HG02588 (cell line): ENCODE results near the gene ZNF556.
"Not testable (repeated sequence)": the region's sequence is repeated elsewhere in the genome, so short reads cannot be mapped to it uniquely, and the experiment has no call there.

Experiments
- ATAC-seq: cut with Tn5 transposase; IDR thresholded peaks from one replicate; pipeline ENCODE4 v1.9.1; 2021; ENCODE audit warnings: mild to moderate bottlenecking, moderate library complexity; ENCODE audit not compliant: unreplicated experiment

The ZNF556 gene

DNA sequence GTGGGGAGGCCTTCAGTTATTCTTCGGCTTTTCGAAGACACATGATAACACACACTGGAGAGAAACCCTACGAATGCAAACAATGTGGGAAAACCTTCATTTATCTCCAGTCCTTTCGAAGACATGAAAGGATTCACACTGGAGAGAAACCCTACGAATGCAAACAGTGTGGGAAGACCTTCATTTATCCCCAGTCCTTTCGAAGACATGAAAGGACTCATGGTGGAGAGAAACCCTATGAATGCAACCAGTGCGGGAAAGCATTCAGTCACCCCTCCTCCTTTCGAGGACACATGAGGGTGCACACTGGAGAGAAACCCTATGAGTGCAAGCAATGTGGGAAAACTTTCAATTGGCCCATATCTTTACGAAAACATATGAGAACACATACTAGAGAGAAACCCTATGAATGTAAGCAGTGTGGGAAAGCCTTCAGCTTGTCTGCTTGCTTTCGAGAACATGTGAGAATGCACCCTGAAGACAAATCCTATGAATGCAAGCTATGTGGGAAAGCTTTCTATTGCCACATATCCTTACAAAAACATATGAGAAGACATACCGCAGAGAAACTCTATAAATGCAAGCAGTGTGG lies 14.0 kb upstream of the ZNF556 start:
- no peak for ATAC-seq

DNA sequence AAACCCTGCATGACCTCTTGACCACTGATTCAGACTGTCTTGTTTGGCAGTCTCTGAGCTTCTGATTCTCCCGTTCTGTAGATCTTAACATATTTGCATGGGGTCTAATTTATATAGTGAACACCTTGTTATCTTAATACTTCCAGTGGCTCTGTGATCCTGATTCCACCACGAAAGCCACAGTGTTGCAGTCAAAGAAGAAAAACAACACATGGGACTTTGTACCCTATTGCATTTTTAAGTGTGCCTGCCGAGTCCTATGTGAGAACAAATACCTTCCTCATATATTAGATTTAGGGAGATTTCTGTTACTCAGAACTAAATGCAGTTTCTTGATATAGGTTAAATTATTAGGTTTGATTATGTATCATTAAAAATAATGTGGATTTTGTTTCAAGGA lies 12.3 kb upstream of the ZNF556 start:
- ATAC-seq: no peak

- ATAC-seq: no peak
Observed at GRCh38 chr19:2856457-2857050, 10.6 kb upstream of the ZNF556 start.

DNA sequence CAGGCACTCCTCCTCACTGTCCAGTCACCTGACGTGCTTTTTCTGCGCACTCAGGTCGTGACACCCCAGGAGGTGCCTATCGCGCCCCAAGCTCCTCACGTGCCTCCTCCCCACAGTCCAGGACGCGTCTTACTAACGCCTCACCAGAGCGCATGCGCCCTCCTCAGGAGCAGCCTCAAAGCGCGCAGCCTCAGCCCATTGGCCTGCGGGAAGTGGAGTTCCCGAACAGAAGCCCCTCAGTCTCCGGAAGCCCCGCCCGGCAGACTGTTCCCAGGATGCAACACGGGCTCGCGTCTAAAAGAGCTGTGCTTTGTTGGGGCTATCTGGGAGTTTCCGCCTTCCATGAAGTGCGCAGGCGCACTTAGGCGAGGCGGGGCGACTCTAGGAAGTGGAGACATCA lies 8.3 kb upstream of the ZNF556 start:
- ATAC-seq: no peak

DNA sequence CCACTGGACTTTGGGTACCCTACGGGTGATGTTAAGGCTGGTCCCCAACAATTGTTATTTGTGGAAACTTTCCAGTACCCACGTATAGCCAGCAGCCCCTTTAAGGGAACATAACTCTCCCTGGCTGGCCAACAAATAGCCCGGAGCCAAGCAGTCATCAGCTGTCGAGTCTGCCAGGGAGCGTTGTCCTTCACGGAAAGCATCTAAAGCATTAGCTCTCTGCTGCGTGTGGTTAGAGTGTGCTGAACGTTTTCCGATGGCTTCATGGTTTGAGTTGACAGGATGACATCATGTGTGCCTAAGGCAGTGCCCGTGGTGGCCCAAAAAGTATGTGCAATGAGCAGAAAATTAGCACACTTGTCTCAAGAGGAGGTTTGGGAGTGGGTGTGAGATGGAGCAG lies 3.3 kb upstream of the ZNF556 start:
- ATAC-seq: no peak

DNA sequence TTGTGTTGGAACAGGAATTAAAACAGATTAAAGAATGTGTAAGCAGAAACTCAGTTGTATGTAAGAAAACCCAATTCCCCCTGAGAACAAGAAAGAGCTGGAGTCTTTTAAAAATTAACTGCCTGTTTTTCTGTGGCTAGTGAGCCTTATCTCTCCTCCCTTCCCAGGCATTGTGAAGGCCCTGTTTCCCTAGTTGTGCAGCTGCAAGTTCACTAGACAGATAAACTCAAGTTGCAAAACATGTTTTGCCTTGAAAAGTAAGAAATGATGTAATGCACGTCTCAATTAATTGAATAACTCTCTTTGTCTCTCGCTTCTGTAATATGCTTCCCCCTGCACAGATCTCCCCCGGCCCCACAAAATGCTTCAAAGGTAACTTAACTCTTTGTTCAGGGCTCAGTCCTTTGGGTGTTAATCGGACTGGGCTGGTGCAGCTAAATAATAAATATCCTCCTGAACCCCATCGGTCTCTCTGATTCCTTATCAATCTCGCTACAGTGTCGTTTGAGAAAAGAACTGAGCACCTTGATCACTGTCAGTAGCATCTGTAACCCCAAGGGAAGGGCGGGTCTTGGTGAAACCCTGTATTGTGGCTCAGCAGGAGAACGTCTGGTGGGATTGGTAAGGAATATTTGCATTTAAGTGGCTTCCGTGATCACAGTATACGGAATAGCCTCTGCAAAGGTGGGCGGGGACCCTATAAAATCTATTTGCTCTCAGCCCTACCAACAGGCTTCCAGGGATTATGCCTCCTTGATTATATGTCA lies 1.6 kb upstream of the ZNF556 start:
- no peak for ATAC-seq

DNA sequence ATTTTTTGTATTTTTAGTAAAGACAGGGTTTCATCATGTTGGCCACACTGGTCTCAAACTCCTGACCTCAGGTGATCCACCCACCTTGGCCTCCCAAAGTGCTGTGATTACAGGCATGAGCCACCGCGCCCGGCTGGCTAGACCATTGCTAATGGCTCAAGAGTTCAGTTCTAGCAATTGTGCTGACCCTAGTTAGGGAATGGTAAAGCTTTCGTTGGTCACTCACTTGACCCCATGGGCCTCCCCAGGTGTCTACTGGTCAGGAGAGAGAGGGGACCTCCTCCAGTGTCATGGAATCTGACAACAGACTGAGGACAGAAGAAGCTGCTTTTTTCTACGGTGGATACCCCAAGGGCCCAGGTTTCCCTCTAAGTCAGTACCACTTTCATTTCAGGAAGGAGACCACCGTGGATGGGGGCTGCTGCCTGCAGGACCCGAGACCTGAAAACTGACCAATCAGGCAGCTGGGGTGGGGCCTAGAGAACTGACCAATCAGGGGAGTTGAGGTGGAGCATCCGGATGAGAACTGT lies 575 bp upstream of the ZNF556 start:
- ATAC-seq: no peak

- no peak for ATAC-seq
Observed at GRCh38 chr19:2869618-2870017, 2.5 kb downstream of the ZNF556 start.

DNA sequence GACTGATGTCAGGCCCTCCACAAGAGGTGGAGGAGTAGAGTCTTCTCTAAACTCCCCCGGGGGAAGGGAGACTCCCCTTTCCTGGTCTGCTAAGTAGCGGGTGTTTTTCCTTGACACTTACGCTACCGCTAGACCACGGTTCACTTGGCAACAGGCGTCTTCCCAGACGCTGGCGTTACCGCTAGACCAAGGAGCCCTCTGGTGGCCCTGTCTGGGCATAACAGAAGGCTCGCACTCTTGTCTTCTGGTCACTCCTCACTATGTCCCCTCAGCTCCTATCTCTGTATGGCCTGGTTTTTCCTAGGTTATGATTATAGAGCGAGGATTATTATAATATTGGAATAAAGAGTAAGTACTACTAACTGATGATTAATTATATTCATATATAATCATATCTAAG lies 5.0 kb downstream of the ZNF556 start:
- not testable (repeated sequence) for ATAC-seq

DNA sequence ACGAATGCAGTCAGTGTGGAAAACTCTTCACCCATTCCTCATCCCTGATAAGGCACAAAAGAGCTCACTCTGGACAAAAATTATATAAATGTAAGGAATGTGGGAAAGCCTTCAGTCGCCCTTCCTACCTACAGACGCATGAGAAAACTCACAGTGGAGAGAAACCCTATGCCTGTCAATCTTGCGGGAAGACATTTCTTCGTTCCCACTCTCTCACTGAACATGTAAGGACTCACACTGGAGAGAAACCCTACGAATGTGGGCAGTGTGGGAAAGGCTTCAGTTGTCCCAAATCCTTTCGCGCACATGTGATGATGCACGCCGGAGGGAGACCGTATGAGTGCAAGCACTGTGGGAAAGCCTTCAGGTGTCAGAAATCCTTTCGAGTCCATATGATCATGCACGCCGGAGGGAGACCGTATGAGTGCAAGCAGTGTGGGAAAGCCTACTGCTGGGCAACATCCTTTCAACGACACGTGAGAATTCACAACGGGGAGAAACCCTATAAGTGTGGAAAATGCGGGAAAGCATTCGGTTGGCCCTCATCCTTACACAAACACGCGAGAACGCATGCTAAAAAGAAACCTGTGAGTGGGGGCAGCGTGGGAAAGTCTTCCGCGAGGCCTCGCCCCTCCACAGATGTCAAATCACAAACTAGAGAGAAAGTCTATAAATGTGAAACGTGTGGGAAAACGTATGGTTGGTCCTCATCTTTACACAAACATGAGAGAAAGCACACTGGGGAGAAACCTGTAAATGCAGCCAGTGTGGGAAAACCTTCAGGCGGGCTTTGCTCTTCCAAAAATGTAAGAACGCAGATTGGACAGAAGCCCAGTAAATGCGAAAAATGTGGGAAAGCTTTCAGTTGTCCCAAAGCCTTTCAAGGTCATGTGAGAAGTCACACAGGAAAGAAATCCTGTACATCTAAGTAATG lies 10.5 kb downstream of the ZNF556 start:
- no peak for ATAC-seq

DNA sequence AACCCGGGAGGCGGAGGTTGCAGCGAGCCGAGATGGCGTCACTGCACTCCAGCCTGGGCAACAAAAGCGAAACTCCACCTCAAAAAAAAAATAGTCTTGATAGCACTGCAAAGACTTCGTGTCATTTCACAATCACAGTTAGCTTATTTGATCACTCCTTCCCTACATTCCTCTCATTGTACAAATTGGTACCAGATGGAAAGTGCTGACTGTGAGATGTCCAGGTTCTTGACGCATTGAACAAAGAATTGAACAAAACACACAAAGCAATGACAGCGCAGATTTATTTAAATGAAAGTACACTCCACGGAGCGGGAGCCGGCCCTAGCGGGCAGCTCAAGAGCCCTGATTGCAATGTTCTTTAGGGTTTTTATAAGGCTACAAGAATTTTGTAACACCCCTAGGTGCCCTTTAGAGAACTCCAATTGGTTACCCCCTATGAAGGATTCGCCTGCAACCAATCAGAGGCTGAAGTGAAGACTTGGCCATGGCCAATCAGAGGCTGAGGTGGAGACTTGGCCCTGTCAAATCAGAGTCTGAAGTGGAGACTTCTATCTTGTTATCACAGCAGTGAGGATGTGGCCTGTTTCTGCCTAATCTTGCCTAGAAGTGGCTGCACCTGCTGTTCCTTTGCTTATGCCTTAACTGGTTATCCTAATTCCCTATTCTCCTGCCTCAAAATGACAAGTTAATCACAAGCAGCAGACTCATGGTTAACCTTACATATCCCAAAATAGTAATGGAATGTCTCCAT lies 16.7 kb downstream of the ZNF556 start:
- no peak for ATAC-seq

GRCh38 chr19:2885736-2886135 lies 18.6 kb downstream of the ZNF556 start:
- ATAC-seq: no peak

DNA sequence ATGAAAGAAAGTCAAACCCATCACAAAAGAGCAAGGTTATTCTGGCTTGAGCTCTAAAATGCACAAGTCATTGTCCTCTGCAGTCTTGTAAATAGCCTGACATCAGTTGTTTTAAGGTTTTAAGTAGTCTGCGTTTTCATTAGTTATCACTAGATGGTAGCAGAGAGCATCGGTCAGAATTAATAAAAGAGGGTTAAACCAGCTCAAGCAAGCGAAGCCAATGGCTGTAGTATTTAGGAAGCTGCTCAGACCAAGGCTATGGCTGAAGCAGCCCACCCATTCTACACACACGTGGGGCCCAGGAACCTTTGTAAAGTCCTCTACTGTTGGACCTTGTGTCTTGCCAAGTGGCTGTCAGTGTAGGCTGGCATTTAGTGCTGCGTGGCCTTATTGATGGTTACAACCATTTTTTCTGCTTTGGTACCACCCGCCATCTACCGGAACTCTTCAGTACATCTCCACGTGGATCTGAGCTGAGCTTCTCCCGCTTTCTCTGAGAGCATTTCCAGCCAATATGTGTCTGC lies 20.3 kb downstream of the ZNF556 start:
- no peak for ATAC-seq

GRCh38 chr19:2888731-2889224 lies 21.6 kb downstream of the ZNF556 start:
- ATAC-seq: no peak

DNA sequence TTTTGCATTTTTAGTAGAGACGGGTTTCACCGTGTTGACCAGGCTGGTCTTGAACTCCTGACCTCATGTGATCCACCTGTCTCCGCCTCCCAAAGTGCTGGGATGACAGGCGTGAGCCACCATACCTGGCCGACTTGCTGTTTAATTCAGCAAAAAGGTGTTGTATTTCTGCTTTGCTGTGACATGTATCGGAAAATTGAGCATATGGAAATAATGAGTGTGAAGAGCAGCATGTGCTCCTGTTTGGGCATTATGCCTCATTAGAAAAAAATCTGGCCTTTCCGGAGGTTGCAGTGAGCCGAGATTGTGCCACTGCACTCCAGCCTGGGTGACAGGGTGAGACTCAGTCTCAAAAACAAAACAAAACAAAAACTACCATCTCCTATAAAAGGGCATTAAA lies 23.4 kb downstream of the ZNF556 start:
- not testable (repeated sequence) for ATAC-seq

DNA sequence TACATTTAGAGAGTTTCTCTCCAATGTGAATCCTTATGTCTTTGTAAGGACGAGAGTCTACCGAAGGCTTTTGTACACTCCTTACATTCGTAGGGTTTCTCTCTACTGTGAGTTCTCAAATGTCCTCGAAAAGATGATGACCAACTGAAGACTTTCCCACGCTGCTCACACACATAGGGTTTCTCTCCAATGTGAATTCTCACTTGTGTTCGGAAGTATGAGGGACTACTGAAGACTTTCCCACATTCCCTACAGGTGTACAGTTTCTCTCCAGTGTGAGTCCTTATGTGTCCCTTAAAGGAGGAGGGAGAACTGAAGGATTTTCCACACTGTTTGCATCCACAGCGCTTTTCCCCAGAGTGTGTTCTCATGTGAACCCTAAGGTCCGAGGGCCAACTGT lies 29.6 kb downstream of the ZNF556 start:
- no peak for ATAC-seq

DNA sequence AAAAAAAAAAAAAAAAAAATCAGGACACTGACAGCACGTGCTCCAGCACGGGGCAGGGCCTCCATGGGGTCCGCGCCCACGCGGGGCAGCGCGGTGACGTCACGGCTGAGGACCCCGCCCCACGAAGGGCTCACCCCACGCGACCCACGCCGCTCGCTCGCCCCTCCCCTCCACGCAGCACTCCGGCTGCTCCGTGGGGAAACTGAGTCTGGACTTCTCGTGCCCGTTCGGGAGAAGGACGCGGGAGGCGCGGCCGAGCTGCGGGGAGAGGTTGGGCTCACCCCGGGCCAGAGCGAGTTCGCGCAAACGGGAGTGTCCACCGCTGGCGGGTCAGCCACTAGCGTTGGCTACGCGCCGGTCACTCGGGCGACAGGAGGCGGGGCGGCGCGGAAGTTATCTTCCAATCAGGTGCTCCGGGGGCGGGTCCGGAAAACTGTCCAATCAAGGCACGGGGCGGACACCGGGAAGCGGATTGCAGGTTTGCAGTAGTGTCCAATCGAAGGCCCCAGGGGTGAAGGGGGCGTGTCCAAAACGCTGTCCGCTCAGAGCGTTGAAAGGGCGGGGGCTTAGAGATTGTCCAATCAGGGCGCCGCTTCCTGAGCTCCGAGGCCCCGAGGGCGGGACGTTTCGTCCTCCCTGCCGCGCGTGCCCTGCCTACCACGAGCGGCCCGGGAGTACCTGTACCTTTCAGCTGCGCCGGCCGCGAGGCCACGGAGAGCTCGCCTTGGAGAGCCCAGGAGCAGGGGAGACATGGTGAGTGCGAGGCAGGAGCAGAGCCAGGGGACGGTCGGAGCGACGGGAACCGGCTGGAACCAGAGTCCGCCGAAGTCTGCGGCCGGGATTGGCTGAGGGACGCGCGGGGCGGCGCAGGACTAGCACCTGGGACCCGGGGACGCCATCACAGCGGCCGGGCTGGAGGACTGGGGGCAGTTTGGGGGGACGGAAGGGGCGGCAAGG lies 33.4 kb downstream of the ZNF556 start, which contains the start of gene ZNF57:
ZNF57 (plus strand) TSS at position 633 of the 957 bp plus-strand sequence; CDS start at position 751, 118 bp downstream.
- peak; percentile 90 for ATAC-seq

GRCh38 chr19:2902590-2903218 lies 35.6 kb downstream of the ZNF556 start:
- ATAC-seq: no peak
